NOMO-1 (cell line): ENCODE data around the gene PMS2.
"Not testable (repeated sequence)": the region's sequence is repeated elsewhere in the genome, so short reads cannot be mapped to it uniquely, and the experiment has no call there.

Experiments
- DNase-seq, 2 experiments: peaks; one replicate each; lab custom pipeline; 2025; ENCODE audit not compliant: unreplicated experiment in 2 of 2; lab: John Stamatoyannopoulos, UW

The PMS2 gene

DNA sequence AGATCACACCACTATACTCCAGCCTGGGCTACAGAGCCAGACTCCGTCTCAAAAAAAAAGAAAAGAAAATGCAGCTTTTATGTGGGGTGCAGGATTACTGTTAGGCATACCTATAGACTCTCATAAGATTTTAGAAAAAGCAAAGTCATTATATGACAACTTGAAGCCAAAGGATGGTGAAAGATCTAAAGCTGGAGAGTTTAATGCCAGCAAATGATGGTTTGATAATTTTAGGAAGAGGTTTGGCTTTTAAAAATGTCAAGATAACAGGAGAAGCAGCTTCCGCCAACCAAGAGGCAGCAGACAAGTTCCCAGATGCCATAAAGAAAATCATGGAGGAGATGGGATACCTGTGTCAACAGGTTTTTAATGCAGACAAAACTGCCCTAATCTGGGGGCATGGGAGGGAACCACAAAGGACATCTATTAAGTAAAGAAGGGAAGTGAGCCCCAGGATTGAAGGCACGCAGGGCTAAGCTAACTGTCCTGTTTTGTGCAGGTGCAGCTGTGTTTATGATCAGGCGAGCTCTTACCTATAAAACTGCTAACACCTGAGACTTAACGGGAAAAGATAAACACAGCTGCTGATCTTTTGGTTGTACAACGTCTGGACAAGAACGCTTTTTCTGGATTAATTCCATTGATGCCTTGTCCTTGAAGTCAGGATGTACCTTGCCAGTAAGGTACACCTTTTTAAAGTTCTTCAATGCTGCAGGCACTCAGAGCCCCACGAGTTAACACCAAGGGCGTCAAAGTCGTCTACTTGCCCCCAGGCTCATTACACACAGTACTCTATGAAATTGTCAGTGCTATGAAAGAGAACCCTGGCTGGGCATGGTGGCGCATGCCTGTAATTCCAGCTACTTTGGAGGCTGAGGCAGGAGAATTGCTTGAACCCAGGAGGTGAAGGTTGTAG, 11.8 kb upstream of the PMS2 start:
- DNase-seq, result no peak

DNA sequence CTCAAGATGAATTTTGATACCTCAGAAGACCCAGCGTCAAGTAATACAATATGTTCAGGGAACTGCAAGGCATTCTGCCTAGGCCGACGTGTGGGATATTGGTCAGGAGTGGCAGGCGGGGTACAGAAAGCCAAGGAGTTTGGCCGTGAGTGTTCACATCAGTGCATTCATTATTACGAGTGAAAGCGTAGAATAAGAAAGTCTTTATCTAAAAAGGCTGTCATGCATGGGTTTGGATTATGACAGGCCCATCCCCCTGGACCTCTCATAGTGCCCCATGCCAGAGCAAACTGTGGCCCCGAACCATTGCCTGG, 7.8 kb upstream of the PMS2 start:
- no peak for DNase-seq

- no peak for DNase-seq
Measured at GRCh38 chr7:6015917-6016652, 7.2 kb upstream of the PMS2 start.

GRCh38 chr7:6012355-6013104, 3.7 kb upstream of the PMS2 start:
- DNase-seq, result no peak

DNA sequence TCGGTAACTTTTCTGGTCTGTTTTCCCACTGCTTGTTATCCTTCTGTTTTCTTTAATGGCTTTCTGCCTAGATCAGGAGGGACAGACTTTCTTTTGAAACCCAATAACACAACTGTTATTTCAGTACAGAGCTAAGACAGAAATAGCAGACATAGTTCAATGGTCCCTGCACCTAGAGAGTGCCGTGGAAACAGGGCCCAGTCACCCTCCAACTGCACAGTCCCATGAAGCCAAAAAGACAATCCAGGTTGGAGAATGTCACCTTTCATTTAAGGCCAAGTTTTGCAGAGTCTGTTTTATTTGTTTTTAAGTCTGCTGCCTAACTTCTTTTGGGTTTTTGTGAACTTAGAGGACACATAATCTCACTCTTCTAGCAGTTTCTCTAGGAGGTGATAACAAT, 2.7 kb upstream of the PMS2 start:
- no peak for DNase-seq

- DNase-seq, result not testable (repeated sequence)
Measured at GRCh38 chr7:6010370-6010769, 1.5 kb upstream of the PMS2 start.

- DNase-seq, result not testable (repeated sequence)
Measured at GRCh38 chr7:6007835-6008590, 836 bp downstream of the PMS2 start.

GRCh38 chr7:6007386-6007785, 1.5 kb downstream of the PMS2 start:
- DNase-seq, result no peak

- DNase-seq, result peak; percentile 16 to 64
Measured at GRCh38 chr7:5997210-5997808, 11.5 kb downstream of the PMS2 start.

- not testable (repeated sequence) for DNase-seq
Measured at GRCh38 chr7:5987061-5987460, 21.8 kb downstream of the PMS2 start.

DNA sequence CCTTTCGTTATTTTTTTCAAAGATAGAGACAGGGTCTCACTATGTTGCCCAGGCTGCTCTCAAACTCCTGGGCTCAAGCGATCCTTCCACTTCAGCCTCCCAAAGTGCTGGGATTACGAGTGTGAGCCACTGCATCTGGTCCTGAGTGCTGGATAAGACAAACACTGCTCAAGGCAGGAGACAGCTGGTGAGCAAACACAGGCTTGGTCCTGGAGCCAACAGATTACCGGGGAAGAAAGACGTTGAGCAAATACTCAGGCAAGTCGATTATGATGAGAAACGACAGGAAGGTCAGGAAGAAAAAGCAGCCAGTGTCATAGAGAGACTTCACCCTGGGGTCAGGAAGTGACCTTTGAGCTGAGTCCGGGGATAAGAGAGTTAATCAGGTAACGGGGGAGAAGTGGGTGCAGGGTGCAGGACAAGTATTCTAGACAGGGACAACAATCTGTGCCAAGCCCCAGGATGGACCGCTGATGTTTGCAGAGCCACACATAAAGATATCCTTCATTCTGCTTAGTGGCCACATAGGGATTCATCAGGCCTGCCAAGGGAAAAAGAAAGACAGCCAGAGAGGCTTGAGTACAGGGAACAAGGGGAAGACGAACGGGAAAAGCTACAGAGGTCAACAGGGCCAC, 29.1 kb downstream of the PMS2 start:
- DNase-seq, result not testable (repeated sequence)

- not testable (repeated sequence) for DNase-seq
Measured at GRCh38 chr7:5973580-5973979, 35.3 kb downstream of the PMS2 start.

GRCh38 chr7:5970347-5970911, 38.4 kb downstream of the PMS2 start, which contains the start of gene RSPH10B:
TSS of gene RSPH10B (minus strand) at chr7:5970689. CDS start at chr7:5967116, 3,573 bp downstream.
- DNase-seq, result not testable (repeated sequence)

DNA sequence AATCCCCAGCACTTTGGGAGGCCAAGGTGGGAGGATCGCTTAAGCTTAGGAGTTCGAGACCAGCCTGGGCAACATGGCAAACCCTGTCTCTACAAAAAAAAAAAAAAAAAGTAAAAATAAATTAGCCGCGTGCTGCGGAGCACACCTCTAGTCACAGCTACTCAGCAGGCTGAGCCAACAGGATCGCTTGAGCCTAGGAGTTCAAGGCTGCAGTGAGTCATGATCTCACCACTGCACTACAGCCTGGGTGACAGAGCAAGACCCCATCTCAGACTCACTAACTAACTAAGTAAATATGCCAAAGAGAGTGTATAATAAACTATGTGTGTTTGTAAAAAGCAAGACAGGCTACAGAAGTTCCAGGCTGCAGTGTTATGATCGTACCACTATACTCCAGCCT, 45.0 kb downstream of the PMS2 start:
- DNase-seq, result not testable (repeated sequence)

- not testable (repeated sequence) for DNase-seq
Measured at GRCh38 chr7:5963205-5963604, 45.6 kb downstream of the PMS2 start.

DNA sequence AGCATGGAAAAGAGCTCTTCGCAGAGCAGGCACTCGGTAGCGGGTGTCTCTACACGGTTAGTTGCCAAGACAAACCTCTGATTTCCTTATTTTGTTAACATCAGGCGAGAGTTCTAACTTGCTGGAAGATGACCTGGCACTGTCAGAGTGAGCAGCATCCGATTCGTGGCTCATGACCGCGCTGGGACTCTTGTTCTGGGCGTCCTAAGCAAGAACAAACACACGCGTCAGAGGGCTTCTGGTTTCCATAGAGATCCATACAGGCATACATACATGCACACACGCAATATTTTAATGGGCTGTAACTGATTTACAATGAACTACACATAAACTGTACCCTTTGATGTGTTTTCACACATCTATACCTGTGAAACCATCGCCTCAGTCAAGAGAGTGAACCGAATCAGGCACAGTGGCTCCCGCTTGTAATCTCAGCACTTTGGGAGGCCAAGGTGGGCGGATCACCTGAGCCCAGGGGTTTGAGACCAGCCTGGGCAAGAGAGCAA, 73.9 kb downstream of the PMS2 start:
- not testable (repeated sequence) for DNase-seq

GRCh38 chr7:5931905-5932644, 76.8 kb downstream of the PMS2 start:
- DNase-seq, result not testable (repeated sequence)

- DNase-seq, result not testable (repeated sequence)
Measured at GRCh38 chr7:5931250-5931649, 77.6 kb downstream of the PMS2 start.
